Tibial nerve (tissue), 4 donors: ENCODE results near the gene NSD1. TPM values are rescaled to one million over a fixed set of nuclear protein-coding genes. Genes with fewer than 3 reads are reported as not detected.

Experiments used
- DNase-seq, 2 donors: peaks; one replicate each; pipeline ENCODE4 v3.0.0-alpha.2; 2019; ENCODE audit warnings: low spot score in 2 of 2
- H3K27ac ChIP-seq, 4 donors: fragments of 200-600 bp; sonication (generic) in 3 of 4; one replicate each; pipeline ENCODE4 v1.5.1; 2017 to 2019; ENCODE audit warnings: mild to moderate bottlenecking in 1 of 4
- H3K27me3 ChIP-seq, 2 donors: fragments of 200-600 bp; sonication (generic) in 1 of 2; one replicate each; pipeline versions ENCODE4 v1.5.1 to v1.6.0; 2017 to 2019
- H3K36me3 ChIP-seq, 3 donors: fragments of 200-600 bp; sonication (generic); one replicate each; pipeline ENCODE4 v1.5.1; 2018 to 2019
- H3K4me1 ChIP-seq, 4 donors: fragments of 200-600 bp; sonication (generic) in 3 of 4; one replicate each; pipeline ENCODE4 v1.5.1; 2017 to 2019
- H3K4me3 ChIP-seq, 4 donors: fragments of 200-600 bp; sonication (generic) in 3 of 4; one replicate each; pipeline ENCODE4 v1.5.1; 2017 to 2019; ENCODE audit warnings: mild to moderate bottlenecking in 1 of 4, moderate library complexity in 1 of 4
- H3K9me3 ChIP-seq, 4 donors: fragments of 200-600 bp; sonication (generic) in 3 of 4; one replicate each; pipeline ENCODE4 v1.5.1; 2017 to 2019
- CTCF ChIP-seq, 5 experiments: fragments of 200-600 bp in 3 of 5; fragments of 450-650 bp in 2 of 5; sonication (generic) in 3 of 5; IDR thresholded peaks; one replicate each; pipeline ENCODE4 v1.5.1; 2016 to 2019; ENCODE audit warnings: antibody characterized with exemption in 5 of 5, mild to moderate bottlenecking in 3 of 5, moderate library complexity in 2 of 5
- EP300 ChIP-seq, 2 donors: sonication (generic); formaldehyde crosslinking; IDR thresholded peaks; one replicate each; pipeline ENCODE4 v1.6.1; 2017; ENCODE audit warnings: antibody characterized with exemption in 2 of 2, mild to moderate bottlenecking in 1 of 2
- POLR2A ChIP-seq, 2 donors: fragments of 450-650 bp; IDR thresholded peaks; one replicate each; pipeline ENCODE4 v1.6.1; 2017; ENCODE audit warnings: antibody characterized with exemption in 2 of 2, mild to moderate bottlenecking in 2 of 2, moderate library complexity in 2 of 2
- WGBS, 2 donors: methylation state at CpG; one replicate each; pipeline ENCODE4 v1.1.5; 2018; 5-methylcytosine and 5-hydroxymethylcytosine counted together
- total RNA-seq, 4 donors: library from RNA; depleted of rRNA; stranded (reverse); fragments of >200 nt; gene quantifications; one replicate each; pipeline ENCODE4 v1.1.0, GENCODE V29; 2016

NSD1 gene
- total RNA-seq, 4 donors from 2014 or later = 36.6 to 51.3 (median 40.7) TPM

GRCh38 chr5:177107159-177107558 is 26.4 kb upstream of the NSD1 start:
- TF ChIP-seq EP300 (IDR thresholded peaks at IDR 0.05) (no peak), CTCF (IDR thresholded peaks at IDR 0.05) (no peak), POLR2A (IDR thresholded peaks at IDR 0.05) (no peak)
- H3K9me3 ChIP-seq = no peaks in the 10 kb centered on the region
- no peaks in the 10 kb centered on the region for H3K36me3 ChIP-seq
- peaks cover 0 to 6% (median 0%) of the 10 kb centered on the region in 4 donors for H3K4me1 ChIP-seq
- 65 to 75% methylated on average over 4 of the region's 4 CpGs for WGBS, 2 donors
- H3K27me3 ChIP-seq = no peaks in the 10 kb centered on the region
- no peak overlapping the region for H3K4me3 ChIP-seq
- no peak for DNase-seq
- no peak overlapping the region for H3K27ac ChIP-seq

GRCh38 chr5:177109810-177110209 is 23.8 kb upstream of the NSD1 start:
- TF ChIP-seq POLR2A (IDR thresholded peaks at IDR 0.05) (no peak), EP300 (IDR thresholded peaks at IDR 0.05) (no peak), CTCF (IDR thresholded peaks at IDR 0.05) (no peak)
- Histone ChIP-seq H3K36me3 (no peaks in the 10 kb centered on the region), H3K4me1 (peaks cover 0 to 18% (median 6%) of the 10 kb centered on the region in 4 donors), H3K27ac (no peak overlapping the region), H3K4me3 (no peak overlapping the region), H3K9me3 (no peaks in the 10 kb centered on the region), H3K27me3 (no peaks in the 10 kb centered on the region)
- DNase-seq = no peak
- WGBS, 2 donors = 44 to 54% methylated on average over 9 of the region's 9 CpGs

- Histone ChIP-seq H3K4me1 (peaks cover 0 to 35% (median 12%) of the 10 kb centered on the region in 4 donors), H3K4me3 (no peak overlapping the region), H3K36me3 (no peaks in the 10 kb centered on the region), H3K27me3 (no peaks in the 10 kb centered on the region), H3K27ac (no peak overlapping the region), H3K9me3 (no peaks in the 10 kb centered on the region)
- peak; percentile 48 to 70 for DNase-seq
- WGBS, 2 donors = 15 to 22% methylated on average over 12 of the region's 12 CpGs
- TF ChIP-seq CTCF (IDR thresholded peaks at IDR 0.05) (peak; percentile 91 to 95 (median 92)), POLR2A (IDR thresholded peaks at IDR 0.05) (no peak), EP300 (IDR thresholded peaks at IDR 0.05) (no peak)
Observed at GRCh38 chr5:177111720-177112394, 21.7 kb upstream of the NSD1 start.

GRCh38 chr5:177112589-177113220 is 20.9 kb upstream of the NSD1 start:
- Histone ChIP-seq H3K4me1 (peaks cover 0 to 41% (median 17%) of the 10 kb centered on the region in 4 donors), H3K9me3 (no peaks in the 10 kb centered on the region), H3K27me3 (no peaks in the 10 kb centered on the region), H3K27ac (no peak overlapping the region), H3K4me3 (no peak overlapping the region), H3K36me3 (no peaks in the 10 kb centered on the region)
- no peak for DNase-seq
- no peak for TF ChIP-seq POLR2A (IDR thresholded peaks at IDR 0.05)
- TF ChIP-seq EP300 (IDR thresholded peaks at IDR 0.05) = no peak
- TF ChIP-seq CTCF (IDR thresholded peaks at IDR 0.05) = no peak
- 74 to 76% methylated on average over 5 of the region's 5 CpGs for WGBS, 2 donors
